Caco-2 (cell line): ENCODE results near the gene F12. TPM values are rescaled to one million over a fixed set of nuclear protein-coding genes. Genes with fewer than 3 reads are reported as not detected.

Source experiments
- BruUV-seq: library from RNA; stranded (reverse); fragments of 400-500 nt; replicated peaks from 2 replicates; lab custom pipeline; 2021; lab: Mats Ljungman, UMichigan
- CTCF ChIA-PET: fragments of 300-600 bp; sonication (Branson Sonifier 250); formaldehyde crosslinking; loops from one replicate; lab custom pipeline; 2022; ENCODE audit warnings: antibody characterized with exemption; lab: Charles Lee
- POLR2A ChIA-PET: fragments of 300-600 bp; sonication (Branson Sonifier 250); formaldehyde crosslinking; loops from one replicate; lab custom pipeline; 2022; ENCODE audit warnings: antibody characterized with exemption; lab: Charles Lee
- DNase-seq, 2 experiments: peaks; one replicate each; pipeline versions ENCODE4 v3.0.0 to v3.0.0-alpha.2; 2020 to 2022
- H3K27me3 ChIP-seq: replicated peaks from 2 replicates; pipeline ENCODE4 v1.6.0; 2011; ENCODE audit warnings: low read length; ENCODE audit not compliant: control insufficient read depth, insufficient read depth
- H3K36me3 ChIP-seq: 2 replicates; pipeline ENCODE4 v1.5.1; 2011; ENCODE audit warnings: low read length; ENCODE audit not compliant: control insufficient read depth, insufficient read depth
- H3K4me1 ChIP-seq: fragments of 250-450 bp; sonication (Bioruptor Pico); 2 replicates; pipeline ENCODE4 v1.5.1; 2020; ENCODE audit warnings: mild to moderate bottlenecking
- H3K4me3 ChIP-seq: 2 replicates; pipeline ENCODE4 v1.5.1; 2011; ENCODE audit warnings: low read depth, mild to moderate bottlenecking, control low read depth, low read length
- H3K9me3 ChIP-seq: fragments of 250-450 bp; sonication (Bioruptor Pico); 2 replicates; pipeline ENCODE4 v1.5.1; 2020; ENCODE audit warnings: mild to moderate bottlenecking, moderate library complexity
- H3K27ac Mint-ChIP-seq: one replicate; pipeline ENCODE4 v1.8.0; 2022; ENCODE audit warnings: mixed read lengths; ENCODE audit not compliant: unreplicated experiment
- H3K27me3 Mint-ChIP-seq: one replicate; pipeline ENCODE4 v1.8.0; 2022; ENCODE audit warnings: mixed read lengths; ENCODE audit not compliant: insufficient read depth, unreplicated experiment
- H3K36me3 Mint-ChIP-seq: one replicate; pipeline ENCODE4 v1.8.0; 2022; ENCODE audit warnings: mild to moderate bottlenecking, mixed read lengths; ENCODE audit not compliant: insufficient read depth, unreplicated experiment
- H3K4me1 Mint-ChIP-seq: one replicate; pipeline ENCODE4 v1.8.0; 2022; ENCODE audit warnings: low read depth, mixed read lengths; ENCODE audit not compliant: unreplicated experiment
- H3K4me3 Mint-ChIP-seq: one replicate; pipeline ENCODE4 v1.8.0; 2022; ENCODE audit warnings: mild to moderate bottlenecking, moderate library complexity, mixed read lengths; ENCODE audit not compliant: unreplicated experiment
- H3K9me3 Mint-ChIP-seq: one replicate; pipeline ENCODE4 v1.8.0; 2022; ENCODE audit warnings: mixed read lengths; ENCODE audit not compliant: unreplicated experiment
- CTCF ChIP-seq, 2 experiments: fragments of 200-600 bp in 1 of 2; IDR thresholded peaks; 1 replicate in 1 of 2; 2 replicates in 1 of 2; pipeline versions ENCODE4 v1.5.1 to v1.8.0; 2011 to 2022; ENCODE audit warnings: antibody characterized with exemption in 1 of 2, control low read depth in 1 of 2, inconsistent platforms in 1 of 2, low read depth in 1 of 2, low read length in 1 of 2, mild to moderate bottlenecking in 1 of 2, moderate library complexity in 1 of 2; ENCODE audit not compliant: insufficient read depth in 1 of 2, severe bottlenecking in 1 of 2, unreplicated experiment in 1 of 2
- intact Hi-C: fragments of 100-400 bp; cut with micrococcal nuclease; formaldehyde crosslinking; loops from one replicate; pipeline ENCODE4 v1.10.0; 2022; ENCODE audit not compliant: unreplicated experiment
- total RNA-seq: library from RNA; stranded (reverse); gene quantifications from 2 replicates; pipeline ENCODE4 v1.2.3, GENCODE V29; 2022

Gene F12
- total RNA-seq, 1 experiment from 2014 or later: 13.3 TPM

DNA sequence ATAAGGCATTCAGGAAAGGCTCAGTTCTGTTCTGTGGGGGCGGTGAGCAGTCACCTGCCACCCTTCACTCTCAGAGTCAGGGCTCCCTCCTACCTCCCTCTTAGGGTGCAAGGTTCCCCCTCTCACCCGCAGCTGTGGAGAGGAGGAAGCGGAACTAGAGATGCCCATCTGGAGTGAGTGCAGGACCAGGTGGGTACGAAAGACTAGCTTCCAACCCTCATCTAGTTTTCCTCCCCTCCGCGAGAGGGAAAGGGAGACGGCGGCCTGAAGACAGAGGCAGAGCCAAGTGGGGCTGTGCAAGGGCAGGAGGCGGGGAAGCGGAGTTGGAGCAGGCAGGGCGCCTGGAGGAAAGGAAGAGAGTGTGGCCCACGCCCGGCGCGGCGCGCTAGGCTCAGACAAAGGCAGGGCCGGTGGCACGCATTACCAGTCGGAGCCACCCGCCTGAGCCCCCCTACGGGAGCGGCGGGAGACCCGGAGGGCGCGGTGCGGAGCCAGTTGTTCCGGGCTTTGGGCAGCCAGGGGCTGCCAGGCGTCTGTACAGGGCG, 44.6 kb upstream of the F12 start:
- TF ChIP-seq CTCF (IDR thresholded peaks at IDR 0.05; ENCODE audit: insufficient read depth in 1 of 2, low read depth in 1 of 2, low read length in 1 of 2, severe bottlenecking in 1 of 2, unreplicated experiment in 1 of 2): no peak
- Histone ChIP-seq H3K9me3 (no peaks in the 10 kb centered on the region), H3K27me3 (no peaks in the 10 kb centered on the region), H3K4me3 (peak overlapping the region; percentile 92), H3K4me1 (peaks cover 7% of the 10 kb centered on the region; the same call in 1 of the 2 replicates), H3K36me3 (no peaks in the 10 kb centered on the region; the same call in 1 of the 2 replicates)
- H3K27me3 Mint-ChIP-seq: no peaks in the 10 kb centered on the region
- peaks cover 7% of the 10 kb centered on the region for H3K4me1 Mint-ChIP-seq
- BruUV-seq: no TSS peak
- POLR2A ChIA-PET: interaction anchor here (0.7 to 2.4 kb wide), 3 partner anchors 27 to 83 kb away, joined by 4 to 21 read pairs (median 7); partner anchors contain the start of genes GRK6 and PDLIM7
- intact Hi-C loops: loop anchor here (1.0 to 2.0 kb wide), 3 partner anchors 50 to 141 kb away; no protein-coding TSS in a partner anchor
- CTCF ChIA-PET: interaction anchor here (0.6 to 6.5 kb wide), 13 partner anchors 9 to 144 kb away, joined by 3 to 110 read pairs (median 20); partner anchors contain the start of genes GRK6, PDLIM7 and PRR7
- peaks cover 57% of the 10 kb centered on the region for H3K36me3 Mint-ChIP-seq
- peak overlapping the region; percentile 61 for H3K27ac Mint-ChIP-seq
- DNase-seq: no peak
- H3K4me3 Mint-ChIP-seq: peak overlapping the region; percentile 77
- no peaks in the 10 kb centered on the region for H3K9me3 Mint-ChIP-seq

GRCh38 chr5:177452688-177453638, 43.6 kb upstream of the F12 start:
- no peak overlapping the region for H3K4me3 ChIP-seq
- no peak for TF ChIP-seq CTCF (IDR thresholded peaks at IDR 0.05; ENCODE audit: insufficient read depth in 1 of 2, low read depth in 1 of 2, low read length in 1 of 2, severe bottlenecking in 1 of 2, unreplicated experiment in 1 of 2)
- Mint-ChIP-seq H3K4me3 (peak overlapping the region; percentile 77), H3K9me3 (no peaks in the 10 kb centered on the region), H3K27me3 (no peaks in the 10 kb centered on the region), H3K4me1 (peaks cover 7% of the 10 kb centered on the region), H3K27ac (peak overlapping the region; percentile 61), H3K36me3 (peaks cover 58% of the 10 kb centered on the region)
- H3K36me3 ChIP-seq: no peaks in the 10 kb centered on the region; the same call in 1 of the 2 replicates
- TSS peak; percentile 11 for BruUV-seq
- ChIA-PET CTCF (interaction anchor here (0.6 to 6.5 kb wide), 6 partner anchors 28 to 143 kb away, joined by 3 to 110 read pairs (median 8); partner anchors contain the start of gene PDLIM7), POLR2A (interaction anchor here (0.8 kb wide), 1 partner anchor 10 kb away, joined by 3 read pairs; no protein-coding TSS in a partner anchor)
- no peaks in the 10 kb centered on the region for H3K27me3 ChIP-seq
- no peak for DNase-seq
- H3K9me3 ChIP-seq: no peaks in the 10 kb centered on the region
- intact Hi-C loops: no loop called here
- peaks cover 7% of the 10 kb centered on the region; the same call in 1 of the 2 replicates for H3K4me1 ChIP-seq
